HG03045 (cell line): ENCODE data around the gene OAS3.
"Not testable (repeated sequence)": the region's sequence is repeated elsewhere in the genome, so short reads cannot be mapped to it uniquely, and the experiment has no call there.

Source experiments
- ATAC-seq: cut with Tn5 transposase; IDR thresholded peaks from one replicate; pipeline ENCODE4 v1.9.1; 2021; ENCODE audit warnings: mild to moderate bottlenecking, moderate library complexity; ENCODE audit not compliant: unreplicated experiment

OAS3 gene

GRCh38 chr12:112919121-112919520 is 19.2 kb upstream of the OAS3 start:
- ATAC-seq = no peak

- peak; percentile 61 for ATAC-seq
Observed at GRCh38 chr12:112924986-112925385, 13.3 kb upstream of the OAS3 start.

- ATAC-seq = not testable (repeated sequence)
Observed at GRCh38 chr12:112926416-112927033, 11.7 kb upstream of the OAS3 start.

GRCh38 chr12:112927475-112927874 is 10.8 kb upstream of the OAS3 start:
- ATAC-seq = no peak

- ATAC-seq = no peak
Observed at GRCh38 chr12:112927925-112928324, 10.3 kb upstream of the OAS3 start.

GRCh38 chr12:112928978-112929377 is 9.3 kb upstream of the OAS3 start:
- no peak for ATAC-seq

- no peak for ATAC-seq
Observed at GRCh38 chr12:112929715-112930114, 8.6 kb upstream of the OAS3 start.

GRCh38 chr12:112930350-112930749 is 7.9 kb upstream of the OAS3 start:
- ATAC-seq = no peak

GRCh38 chr12:112932485-112933128 is 5.7 kb upstream of the OAS3 start:
- ATAC-seq = no peak

- no peak for ATAC-seq
Observed at GRCh38 chr12:112933129-112933505, 5.2 kb upstream of the OAS3 start.

- ATAC-seq = no peak
Observed at GRCh38 chr12:112936264-112936663, 2.0 kb upstream of the OAS3 start.

- no peak for ATAC-seq
Observed at GRCh38 chr12:112936927-112937326, 1.3 kb upstream of the OAS3 start.

- ATAC-seq = no peak
Observed at GRCh38 chr12:112938751-112939150, 477 bp downstream of the OAS3 start.

GRCh38 chr12:112939761-112940381 is 1.6 kb downstream of the OAS3 start:
- no peak for ATAC-seq

- ATAC-seq = no peak
Observed at GRCh38 chr12:112941528-112942335, 3.5 kb downstream of the OAS3 start.

GRCh38 chr12:112942572-112942971 is 4.3 kb downstream of the OAS3 start:
- ATAC-seq = no peak

GRCh38 chr12:112944024-112944690 is 5.9 kb downstream of the OAS3 start:
- ATAC-seq = no peak

- no peak for ATAC-seq
Observed at GRCh38 chr12:112945515-112945914, 7.2 kb downstream of the OAS3 start.

GRCh38 chr12:112946236-112947000 is 8.1 kb downstream of the OAS3 start:
- ATAC-seq = no peak

GRCh38 chr12:112947314-112947713 is 9.0 kb downstream of the OAS3 start:
- ATAC-seq = no peak
